HL-60 (cell line): ENCODE data around the gene NPM1.

Source experiments
- DNase-seq, 2 experiments: peaks; one replicate each; pipeline ENCODE4 v3.0.0-alpha.2; 2010 to 2020; ENCODE audit warnings: low read depth in 1 of 2, low spot score in 1 of 2
- H3K27ac ChIP-seq: fragments of 250-450 bp; sonication (Bioruptor Pico); replicated peaks from 2 replicates; pipeline ENCODE4 v1.5.1; 2020; ENCODE audit warnings: mild to moderate bottlenecking, moderate library complexity
- H3K27me3 ChIP-seq: fragments of 250-450 bp; sonication (Bioruptor Pico); 2 replicates; pipeline ENCODE4 v1.5.1; 2021; ENCODE audit warnings: mild to moderate bottlenecking, moderate library complexity; ENCODE audit not compliant: insufficient read depth, poor library complexity, severe bottlenecking
- H3K4me3 ChIP-seq: replicated peaks from 2 replicates; pipeline ENCODE4 v1.5.1; 2011; ENCODE audit warnings: mild to moderate bottlenecking, control low read depth, low read length; ENCODE audit not compliant: insufficient read depth
- CTCF ChIP-seq: IDR thresholded peaks from one replicate; pipeline ENCODE4 v1.5.1; 2011; ENCODE audit warnings: low read length, control low read depth, inconsistent platforms; ENCODE audit not compliant: insufficient read depth
- GABPA ChIP-seq: IDR thresholded peaks from 2 replicates; pipeline ENCODE4 v1.6.1; 2012; ENCODE audit warnings: low read depth
- POLR2AphosphoS5 ChIP-seq: IDR thresholded peaks from 2 replicates; pipeline ENCODE4 v1.6.1; 2012; ENCODE audit warnings: low read depth
- REST ChIP-seq: IDR thresholded peaks from 2 replicates; pipeline ENCODE4 v1.6.1; 2012; ENCODE audit warnings: low read depth; ENCODE audit not compliant: insufficient replicate concordance
- SPI1 ChIP-seq: IDR thresholded peaks from 2 replicates; pipeline ENCODE4 v1.6.1; 2012; ENCODE audit warnings: low read depth, mild to moderate bottlenecking, borderline replicate concordance

The NPM1 gene

GRCh38 chr5:171421331-171422262 lies 33.9 kb downstream of the NPM1 start:
- Histone ChIP-seq H3K27me3 (peaks cover 18% of the 10 kb centered on the region), H3K4me3 (no peak overlapping the region), H3K27ac (no peak overlapping the region)
- no peak for TF ChIP-seq GABPA
- TF ChIP-seq REST = no peak
- no peak for TF ChIP-seq CTCF
- no peak for TF ChIP-seq SPI1
- TF ChIP-seq POLR2AphosphoS5 = no peak
- no peak for DNase-seq

- no peak for DNase-seq
- no peak for TF ChIP-seq CTCF
- no peak for TF ChIP-seq REST
- no peak for TF ChIP-seq SPI1
- no peak for TF ChIP-seq GABPA
- no peak for TF ChIP-seq POLR2AphosphoS5
- Histone ChIP-seq H3K27ac (no peak overlapping the region), H3K27me3 (peaks cover 18% of the 10 kb centered on the region), H3K4me3 (no peak overlapping the region)
These were observed 34.8 kb downstream of the NPM1 start for GRCh38 chr5:171422495-171422894.

- Histone ChIP-seq H3K4me3 (no peak overlapping the region), H3K27ac (no peak overlapping the region), H3K27me3 (peaks cover 18% of the 10 kb centered on the region)
- no peak for DNase-seq
- TF ChIP-seq REST (no peak), POLR2AphosphoS5 (no peak), CTCF (no peak), GABPA (no peak), SPI1 (no peak)
These were observed 35.4 kb downstream of the NPM1 start for GRCh38 chr5:171422902-171423663.
